ENCODE measurements around the gene ZFP36L1.

GRCh38 chr14:68761391-68761790 is 31.5 kb downstream of the ZFP36L1 start:
- no peak for TF ChIP-seq CTCF (IDR thresholded peaks at IDR 0.05)
- no peak for TF ChIP-seq EZH2phosphoT487 (IDR thresholded peaks at IDR 0.05)
- no peak for TF ChIP-seq EZH2 (IDR thresholded peaks at IDR 0.05)
